ENCODE data around the gene GNG13. TPM values are rescaled to one million over a fixed set of nuclear protein-coding genes. Genes with fewer than 3 reads are reported as not detected.

The GNG13 gene
- polyA plus RNA-seq, 3 donors from 2014 or later = not detected

GRCh38 chr16:814974-815373, 14.4 kb upstream of the GNG13 start:
- no peak for DNase-seq
- Mint-ChIP-seq H3K4me3 (no peak overlapping the region), H3K9me3 (no peaks in the 10 kb centered on the region), H3K27me3 (ENCODE audit: low read depth in 3 of 3) (peaks cover 6 to 13% (median 10%) of the 10 kb centered on the region in 3 donors), H3K4me1 (peaks cover 1 to 6% of the 10 kb centered on the region in 2 donors), H3K27ac (no peak overlapping the region), H3K36me3 (peaks cover 0 to 3% (median 0%) of the 10 kb centered on the region in 3 donors)

GRCh38 chr16:813916-814412, 13.4 kb upstream of the GNG13 start:
- no peak overlapping the region for H3K4me3 Mint-ChIP-seq
- H3K27me3 Mint-ChIP-seq (ENCODE audit: low read depth in 3 of 3) = peaks cover 6 to 13% (median 7%) of the 10 kb centered on the region in 3 donors
- H3K4me1 Mint-ChIP-seq = peaks cover 0 to 4% of the 10 kb centered on the region in 2 donors
- no peak for DNase-seq
- H3K36me3 Mint-ChIP-seq = peaks cover 0 to 3% (median 0%) of the 10 kb centered on the region in 3 donors
- no peak overlapping the region for H3K27ac Mint-ChIP-seq
- H3K9me3 Mint-ChIP-seq = no peaks in the 10 kb centered on the region

- Mint-ChIP-seq H3K36me3 (peaks cover 0 to 3% (median 0%) of the 10 kb centered on the region in 3 donors), H3K4me3 (no peak overlapping the region), H3K4me1 (peaks cover 3 to 8% of the 10 kb centered on the region in 2 donors), H3K27ac (no peak overlapping the region), H3K9me3 (no peaks in the 10 kb centered on the region), H3K27me3 (ENCODE audit: low read depth in 3 of 3) (peaks cover 6 to 13% (median 9%) of the 10 kb centered on the region in 3 donors)
- DNase-seq = no peak
Observed at GRCh38 chr16:813204-813915, 12.8 kb upstream of the GNG13 start.

- Mint-ChIP-seq H3K4me3 (peak overlapping the region; percentile 93 to 99 (median 96)), H3K4me1 (peaks cover 11 to 17% of the 10 kb centered on the region in 2 donors), H3K27ac (peak overlapping the region; percentile 88 to 97 (median 94)), H3K36me3 (peaks cover 0 to 3% (median 0%) of the 10 kb centered on the region in 3 donors), H3K9me3 (no peaks in the 10 kb centered on the region), H3K27me3 (ENCODE audit: low read depth in 3 of 3) (peaks cover 4 to 11% (median 10%) of the 10 kb centered on the region in 3 donors)
- DNase-seq = no peak
Observed at GRCh38 chr16:808085-808386, 7.5 kb upstream of the GNG13 start.

GRCh38 chr16:807347-808084, 7.0 kb upstream of the GNG13 start:
- peaks cover 11 to 17% of the 10 kb centered on the region in 2 donors for H3K4me1 Mint-ChIP-seq
- no peaks in the 10 kb centered on the region for H3K9me3 Mint-ChIP-seq
- peaks cover 0 to 3% (median 0%) of the 10 kb centered on the region in 3 donors for H3K36me3 Mint-ChIP-seq
- peak overlapping the region; percentile 93 to 99 (median 96) for H3K4me3 Mint-ChIP-seq
- peak overlapping the region; percentile 88 to 97 (median 94) for H3K27ac Mint-ChIP-seq
- H3K27me3 Mint-ChIP-seq (ENCODE audit: low read depth in 3 of 3) = peaks cover 4 to 11% (median 6%) of the 10 kb centered on the region in 3 donors
- DNase-seq = peak; percentile 83 to 87 (median 86)

- no peaks in the 10 kb centered on the region for H3K9me3 Mint-ChIP-seq
- H3K27me3 Mint-ChIP-seq (ENCODE audit: low read depth in 3 of 3) = peaks cover 2 to 7% (median 5%) of the 10 kb centered on the region in 3 donors
- no peaks in the 10 kb centered on the region for H3K36me3 Mint-ChIP-seq
- H3K4me1 Mint-ChIP-seq = peaks cover 11 to 17% of the 10 kb centered on the region in 2 donors
- H3K27ac Mint-ChIP-seq = no peak overlapping the region
- no peak for DNase-seq
- H3K4me3 Mint-ChIP-seq = no peak overlapping the region
Observed at GRCh38 chr16:805474-805873, 4.9 kb upstream of the GNG13 start.

- Mint-ChIP-seq H3K27me3 (ENCODE audit: low read depth in 3 of 3) (peaks cover 2 to 7% (median 5%) of the 10 kb centered on the region in 3 donors), H3K27ac (no peak overlapping the region), H3K4me1 (peaks cover 11 to 15% of the 10 kb centered on the region in 2 donors), H3K4me3 (no peak overlapping the region), H3K9me3 (no peaks in the 10 kb centered on the region), H3K36me3 (no peaks in the 10 kb centered on the region)
- DNase-seq = no peak
Observed at GRCh38 chr16:804193-805048, 3.9 kb upstream of the GNG13 start.

- Mint-ChIP-seq H3K27me3 (ENCODE audit: low read depth in 3 of 3) (peaks cover 2 to 7% (median 3%) of the 10 kb centered on the region in 3 donors), H3K4me1 (peaks cover 11 to 13% of the 10 kb centered on the region in 2 donors)
Observed at GRCh38 chr16:803754-804080, 3.2 kb upstream of the GNG13 start.

GRCh38 chr16:802914-803753, 2.6 kb upstream of the GNG13 start:
- H3K27me3 Mint-ChIP-seq (ENCODE audit: low read depth in 3 of 3) = peaks cover 1 to 7% (median 2%) of the 10 kb centered on the region in 3 donors
- no peak overlapping the region for H3K4me3 Mint-ChIP-seq
- DNase-seq = no peak
- peaks cover 6 to 7% of the 10 kb centered on the region in 2 donors for H3K4me1 Mint-ChIP-seq
- no peaks in the 10 kb centered on the region for H3K9me3 Mint-ChIP-seq
- no peak overlapping the region for H3K27ac Mint-ChIP-seq
- H3K36me3 Mint-ChIP-seq = no peaks in the 10 kb centered on the region

More at GRCh38 chr16:803754-804080, 3.2 kb upstream of the GNG13 start:
- DNase-seq = no peak
- Mint-ChIP-seq H3K36me3 (no peaks in the 10 kb centered on the region), H3K27ac (no peak overlapping the region), H3K4me3 (no peak overlapping the region), H3K9me3 (no peaks in the 10 kb centered on the region)

- peaks cover 0 to 2% of the 10 kb centered on the region in 2 donors for H3K4me1 Mint-ChIP-seq
- peaks cover 1 to 3% (median 2%) of the 10 kb centered on the region in 3 donors for H3K27me3 Mint-ChIP-seq (ENCODE audit: low read depth in 3 of 3)
- H3K4me3 Mint-ChIP-seq = no peak overlapping the region
- H3K9me3 Mint-ChIP-seq = no peaks in the 10 kb centered on the region
- H3K27ac Mint-ChIP-seq = no peak overlapping the region
- no peak for DNase-seq
- H3K36me3 Mint-ChIP-seq = no peaks in the 10 kb centered on the region
Observed at GRCh38 chr16:802461-802860, 1.9 kb upstream of the GNG13 start.

GRCh38 chr16:801584-802363, 1.2 kb upstream of the GNG13 start:
- H3K36me3 Mint-ChIP-seq = no peaks in the 10 kb centered on the region
- peaks cover under 1% of the 10 kb centered on the region in 3 donors for H3K27me3 Mint-ChIP-seq (ENCODE audit: low read depth in 3 of 3)
- no peak overlapping the region for H3K27ac Mint-ChIP-seq
- peaks cover 0 to 2% of the 10 kb centered on the region in 2 donors for H3K4me1 Mint-ChIP-seq
- no peaks in the 10 kb centered on the region for H3K9me3 Mint-ChIP-seq
- no peak for DNase-seq
- H3K4me3 Mint-ChIP-seq = no peak overlapping the region

GRCh38 chr16:800834-801511, 439 bp upstream of the GNG13 start:
- H3K27ac Mint-ChIP-seq = no peak overlapping the region

More at GRCh38 chr16:800834-801511, 439 bp upstream of the GNG13 start:
- DNase-seq = no peak
- no peaks in the 10 kb centered on the region for H3K27me3 Mint-ChIP-seq (ENCODE audit: low read depth in 3 of 3)
- H3K4me1 Mint-ChIP-seq = peaks cover 0 to under 1% of the 10 kb centered on the region in 2 donors
- no peaks in the 10 kb centered on the region for H3K36me3 Mint-ChIP-seq
- H3K9me3 Mint-ChIP-seq = no peaks in the 10 kb centered on the region
- no peak overlapping the region for H3K4me3 Mint-ChIP-seq
